LHCN-M2 (cell line): ENCODE measurements around the gene LKAAEAR1. TPM values are rescaled to one million over a fixed set of nuclear protein-coding genes. Genes with fewer than 3 reads are reported as not detected.
A peak's percentile ranks its signal among the peaks of the same experiment; 100 is the strongest.
"Not testable (repeated sequence)": the region's sequence is repeated elsewhere in the genome, so short reads cannot be mapped to it uniquely, and the experiment has no call there.

Source experiments
- DNase-seq: peaks from one replicate; pipeline ENCODE4 v3.0.0-alpha.2; 2012; ENCODE audit warnings: low read depth
- total RNA-seq: library from RNA; depleted of rRNA; stranded (reverse); fragments of >200 nt; gene quantifications from 2 replicates; pipeline ENCODE4 v1.2.3, GENCODE V29; 2014

Gene LKAAEAR1
- total RNA-seq, 1 experiment from 2014 or later: 0.40 TPM

DNA sequence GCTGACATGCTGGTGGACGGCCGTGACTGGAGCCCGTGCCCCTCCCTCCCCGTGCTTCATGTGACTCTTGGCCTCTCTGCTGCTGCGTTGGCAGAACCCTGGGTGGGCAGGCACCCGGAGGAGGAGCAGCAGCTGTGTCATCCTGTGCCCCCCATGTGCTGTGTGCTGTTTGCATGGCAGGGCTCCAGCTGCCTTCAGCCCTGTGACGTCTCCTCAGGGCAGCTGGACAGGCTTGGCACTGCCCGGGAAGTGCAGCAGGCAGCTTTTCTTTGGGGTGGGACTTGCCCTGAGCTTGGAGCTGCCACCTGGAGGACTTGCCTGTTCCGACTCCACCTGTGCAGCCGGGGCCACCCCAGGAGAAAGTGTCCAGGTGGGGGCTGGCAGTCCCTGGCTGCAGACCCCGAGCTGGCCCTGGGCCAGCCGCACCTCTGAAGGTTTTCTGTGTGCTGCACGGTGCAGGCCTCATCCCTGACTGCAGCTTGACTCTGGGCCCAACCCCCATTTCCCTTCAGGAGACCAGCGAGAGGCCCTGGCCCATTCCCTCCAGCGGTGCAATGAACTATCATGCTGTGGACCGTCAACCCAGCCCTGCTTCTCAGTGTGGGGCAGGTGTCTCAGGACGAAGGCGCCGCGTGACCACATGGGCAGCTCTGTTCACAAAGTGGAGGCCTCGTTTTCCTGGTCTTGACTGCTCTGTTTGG is 15.0 kb upstream of the LKAAEAR1 start:
- no peak for DNase-seq

GRCh38 chr20:64098471-64099013 is 14.3 kb upstream of the LKAAEAR1 start:
- no peak for DNase-seq

GRCh38 chr20:64096535-64096934 is 12.3 kb upstream of the LKAAEAR1 start:
- DNase-seq: no peak

- DNase-seq: no peak
These were observed 11.7 kb upstream of the LKAAEAR1 start for GRCh38 chr20:64095927-64096326.

DNA sequence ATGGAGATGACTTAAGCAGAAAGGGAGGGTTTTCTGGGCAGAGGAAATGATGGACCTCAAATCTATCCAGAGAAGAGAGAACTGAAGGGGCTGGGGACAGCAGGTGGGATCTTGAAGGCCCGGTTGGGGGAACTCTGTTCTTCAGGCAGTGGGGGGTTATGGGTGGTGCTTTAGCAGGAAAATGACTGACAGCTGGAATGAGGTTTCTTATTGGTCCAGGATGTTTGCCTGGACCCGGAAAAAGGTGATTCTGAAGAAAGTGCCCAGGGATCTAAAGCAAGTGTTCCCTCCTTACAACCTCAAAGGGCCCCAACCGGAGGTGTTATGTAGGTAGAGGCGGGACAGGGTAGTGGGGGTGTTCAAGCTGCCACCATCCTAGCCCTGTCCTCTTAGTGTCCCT is 11.3 kb upstream of the LKAAEAR1 start:
- DNase-seq: no peak

GRCh38 chr20:64093013-64093503 is 8.9 kb upstream of the LKAAEAR1 start:
- DNase-seq: no peak

- DNase-seq: no peak
These were observed 8.2 kb upstream of the LKAAEAR1 start for GRCh38 chr20:64092258-64093012.

- DNase-seq: no peak
These were observed 7.6 kb upstream of the LKAAEAR1 start for GRCh38 chr20:64091770-64092169.

GRCh38 chr20:64091340-64091739 is 7.1 kb upstream of the LKAAEAR1 start:
- DNase-seq: no peak

GRCh38 chr20:64090165-64090564 is 6.0 kb upstream of the LKAAEAR1 start:
- DNase-seq: no peak

DNA sequence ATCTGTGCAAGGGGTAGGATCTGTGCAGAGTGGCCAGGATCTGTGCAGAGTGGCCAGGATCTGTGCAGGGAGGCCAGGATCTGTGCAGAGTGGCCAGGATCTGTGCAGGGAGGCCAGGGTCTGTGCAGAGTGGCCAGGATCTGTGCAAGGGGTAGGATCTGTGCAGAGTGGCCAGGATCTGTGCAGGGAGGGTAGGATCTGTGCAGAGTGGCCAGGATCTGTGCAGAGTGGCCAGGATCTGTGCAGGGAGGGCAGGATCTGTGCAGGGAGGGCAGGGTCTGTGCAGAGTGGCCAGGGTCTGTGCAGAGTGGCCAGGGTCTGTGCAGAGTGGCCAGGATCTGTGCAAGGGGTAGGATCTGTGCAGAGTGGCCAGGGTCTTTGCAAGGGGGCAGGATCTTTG is 4.4 kb upstream of the LKAAEAR1 start:
- not testable (repeated sequence) for DNase-seq

DNA sequence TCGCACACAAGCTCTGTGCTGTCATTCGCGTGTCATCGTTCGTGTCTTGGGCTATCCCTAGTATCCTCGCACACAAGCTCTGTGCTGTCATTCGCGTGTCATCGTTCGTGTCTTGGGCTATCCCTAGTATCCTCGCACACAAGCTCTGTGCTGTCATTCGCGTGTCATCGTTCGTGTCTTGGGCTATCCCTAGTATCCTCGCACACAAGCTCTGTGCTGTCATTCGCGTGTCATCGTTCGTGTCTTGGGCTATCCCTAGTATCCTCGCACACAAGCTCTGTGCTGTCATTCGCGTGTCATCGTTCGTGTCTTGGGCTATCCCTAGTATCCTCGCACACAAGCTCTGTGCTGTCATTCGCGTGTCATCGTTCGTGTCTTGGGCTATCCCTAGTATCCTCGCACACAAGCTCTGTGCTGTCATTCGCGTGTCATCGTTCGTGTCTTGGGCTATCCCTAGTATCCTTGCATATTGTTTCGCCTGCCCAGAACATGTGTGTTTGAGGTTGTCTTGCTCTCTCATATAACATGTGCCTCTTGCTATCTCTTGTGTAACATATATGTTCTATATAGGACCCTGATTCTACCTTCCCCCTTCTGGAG is 3.1 kb upstream of the LKAAEAR1 start:
- not testable (repeated sequence) for DNase-seq

DNA sequence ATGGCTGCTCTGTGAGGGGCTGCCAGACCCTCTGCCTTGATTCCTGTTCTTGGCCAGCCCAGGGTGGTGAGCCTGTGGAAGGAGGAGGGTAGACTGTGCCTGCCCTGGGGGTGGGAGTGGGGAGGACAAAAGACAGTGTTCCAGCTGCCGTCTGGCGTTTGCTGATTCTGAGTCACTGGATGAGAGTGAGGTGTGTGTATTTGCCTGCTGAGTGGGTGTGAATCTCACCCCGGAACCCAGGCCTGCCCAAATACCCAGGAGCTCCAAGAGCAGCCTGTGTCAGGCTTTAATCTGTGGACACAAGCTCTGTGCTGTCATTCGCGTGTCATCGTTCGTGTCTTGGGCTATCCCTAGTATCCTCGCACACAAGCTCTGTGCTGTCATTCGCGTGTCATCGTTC is 2.6 kb upstream of the LKAAEAR1 start:
- DNase-seq: no peak

GRCh38 chr20:64084685-64085152 is 521 bp upstream of the LKAAEAR1 start:
- DNase-seq: no peak

GRCh38 chr20:64083378-64083803 is 807 bp downstream of the LKAAEAR1 start:
- peak; percentile 49 for DNase-seq

DNA sequence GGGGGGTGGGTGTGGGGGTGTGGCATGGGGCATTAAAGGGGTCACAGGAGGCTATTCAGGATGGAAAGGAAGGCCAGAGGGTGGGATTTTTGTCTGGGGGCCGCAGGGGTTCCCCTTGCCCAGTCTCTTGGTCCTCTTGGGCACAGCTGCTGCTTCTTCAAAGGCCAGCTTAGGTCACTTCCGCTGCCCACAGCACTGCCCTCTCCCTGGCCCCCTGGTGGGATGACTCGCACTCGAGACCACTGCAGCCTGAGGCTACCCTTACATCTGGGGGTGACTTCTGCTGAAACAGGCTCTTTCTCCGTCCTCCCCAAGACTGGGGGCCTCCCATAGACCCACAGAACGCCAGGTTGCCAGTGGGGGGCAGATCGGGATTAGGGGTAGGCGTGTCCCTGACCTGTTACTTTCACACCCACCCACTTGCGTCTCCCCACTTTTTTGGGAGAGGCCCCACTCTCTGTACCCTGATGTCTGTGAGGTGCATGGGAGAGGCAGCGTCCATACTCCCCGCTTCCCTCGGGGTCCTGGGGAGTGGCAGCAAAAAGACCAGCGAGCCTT is 1.3 kb downstream of the LKAAEAR1 start:
- DNase-seq: no peak

GRCh38 chr20:64082126-64082731 is 2.0 kb downstream of the LKAAEAR1 start:
- no peak for DNase-seq

- no peak for DNase-seq
These were observed 2.6 kb downstream of the LKAAEAR1 start for GRCh38 chr20:64081624-64081964.

DNA sequence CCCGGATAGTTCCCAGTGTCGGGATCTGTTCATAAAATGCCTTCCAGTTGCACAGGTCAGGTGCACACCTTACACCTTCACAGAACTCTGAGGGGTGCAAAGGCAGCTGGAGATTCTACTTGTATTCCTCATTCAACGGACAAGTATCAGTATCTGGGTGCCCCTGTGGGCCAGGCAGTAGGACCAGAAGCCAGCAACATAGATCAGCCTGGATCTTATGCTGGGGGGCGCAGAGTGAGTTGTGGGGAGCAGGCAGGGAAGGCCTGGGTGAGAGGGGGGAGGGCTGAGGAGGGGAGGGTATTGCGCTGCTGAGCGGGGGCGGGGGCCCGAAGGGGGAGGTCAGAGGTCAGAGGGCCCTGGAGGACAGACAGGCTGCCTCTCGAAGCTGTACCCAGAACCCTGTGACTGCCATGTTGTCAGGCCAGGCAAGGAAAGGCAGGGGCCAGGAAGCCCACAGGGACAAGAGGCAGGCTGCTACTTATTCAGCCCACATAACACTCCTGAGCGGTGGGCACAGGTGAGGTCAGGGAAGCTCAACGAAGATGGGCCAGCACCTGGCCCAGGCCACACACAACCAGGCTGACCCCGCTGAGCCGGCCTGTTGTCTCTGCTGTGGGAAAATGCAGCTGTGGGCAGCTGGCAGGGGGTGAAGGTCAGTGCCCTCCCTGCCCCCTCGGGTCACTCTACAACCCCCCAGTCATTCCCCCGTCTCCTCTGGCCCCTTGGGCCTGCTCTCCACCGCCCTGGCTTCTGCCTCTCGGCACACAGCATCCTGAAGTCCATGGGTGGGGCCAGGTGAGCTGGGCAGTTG is 3.2 kb downstream of the LKAAEAR1 start:
- DNase-seq: no peak

DNA sequence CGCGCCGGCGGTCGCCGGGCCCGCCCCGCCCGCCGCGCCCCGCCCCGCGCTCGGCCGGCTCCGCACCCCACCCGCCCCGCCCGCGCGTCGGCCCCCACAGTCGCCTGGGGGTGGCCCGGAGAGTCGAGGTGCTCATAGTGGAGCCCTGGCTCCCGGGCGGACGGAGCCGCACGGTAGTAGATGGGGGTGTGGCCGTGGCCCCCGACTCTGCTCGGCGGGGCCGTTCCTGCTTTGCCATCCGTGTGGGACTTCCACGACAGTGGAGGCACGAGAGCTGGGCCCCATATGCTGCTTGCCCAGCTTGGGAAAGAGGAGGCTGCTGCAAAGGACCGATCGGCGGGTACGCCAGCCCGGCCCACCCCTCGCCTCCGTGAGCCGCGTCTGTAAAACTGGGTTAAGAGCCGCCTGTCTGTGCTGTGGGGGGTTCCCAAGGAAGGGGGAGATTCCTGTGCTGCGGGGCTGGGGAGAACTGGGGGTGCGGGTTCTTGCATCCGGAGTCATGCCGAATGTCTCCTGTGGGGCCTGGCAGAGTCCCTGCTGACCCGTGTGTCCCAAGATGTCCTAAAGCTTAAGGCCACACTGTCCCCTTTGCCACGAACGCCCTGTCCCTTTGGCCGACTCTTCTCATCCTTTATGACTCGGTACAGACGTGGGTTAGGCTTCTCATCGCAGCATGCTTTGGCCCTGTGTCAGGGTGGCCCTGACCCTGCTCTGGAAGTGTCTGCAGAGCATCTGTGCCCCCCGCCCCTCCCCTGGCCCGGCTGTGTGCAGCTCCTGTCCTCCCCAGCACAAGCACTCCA is 4.0 kb downstream of the LKAAEAR1 start, which contains the start of gene OPRL1:
OPRL1 (plus strand) TSS at position 70 of the 800 bp plus-strand sequence. CDS start 12,639 bp downstream, outside the sequence.
- DNase-seq: no peak
